ENCODE measurements around the gene FABP1.

FABP1 gene

DNA sequence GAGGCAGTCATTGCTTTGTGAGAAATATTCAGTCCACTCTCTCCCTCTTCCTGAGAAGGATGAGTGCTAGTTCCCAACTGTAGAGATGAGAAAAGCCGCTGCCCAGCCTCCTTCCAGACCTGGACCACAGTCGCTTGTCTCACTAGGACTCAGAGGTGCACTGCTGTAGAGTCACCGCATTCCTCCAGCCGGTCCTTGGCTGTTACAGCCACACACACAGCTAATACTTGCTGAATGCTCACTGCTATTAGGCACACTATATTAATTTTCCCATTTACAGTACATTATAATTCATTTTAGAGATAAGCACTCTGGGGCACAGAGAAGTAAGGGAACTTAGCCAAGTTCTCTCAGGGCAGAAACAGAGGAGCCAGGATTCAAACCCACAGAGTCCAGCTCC lies 10.0 kb upstream of the FABP1 start:
- DNase-seq (ENCODE audit: low read depth in 2 of 2): no peak

DNA sequence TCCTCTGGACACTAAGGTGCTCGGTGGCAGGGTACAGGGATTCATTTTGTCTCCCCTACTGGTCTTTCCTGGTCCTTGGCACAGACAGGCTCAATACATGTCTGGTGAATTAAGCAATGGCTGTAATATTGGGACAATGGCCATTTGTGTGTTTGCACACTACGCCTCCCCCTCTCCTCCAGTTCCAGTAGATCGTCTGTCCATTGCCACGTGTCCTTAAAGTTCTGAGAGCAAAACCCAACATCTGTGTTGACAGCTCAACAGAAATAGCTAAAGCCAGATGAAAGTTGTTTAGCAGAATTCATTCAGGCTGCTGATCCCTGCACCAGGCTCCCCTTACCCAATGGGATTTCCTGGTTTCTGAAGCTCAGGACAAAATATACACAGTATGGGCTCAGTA lies 9.0 kb upstream of the FABP1 start:
- DNase-seq (ENCODE audit: low read depth in 2 of 2): no peak

DNA sequence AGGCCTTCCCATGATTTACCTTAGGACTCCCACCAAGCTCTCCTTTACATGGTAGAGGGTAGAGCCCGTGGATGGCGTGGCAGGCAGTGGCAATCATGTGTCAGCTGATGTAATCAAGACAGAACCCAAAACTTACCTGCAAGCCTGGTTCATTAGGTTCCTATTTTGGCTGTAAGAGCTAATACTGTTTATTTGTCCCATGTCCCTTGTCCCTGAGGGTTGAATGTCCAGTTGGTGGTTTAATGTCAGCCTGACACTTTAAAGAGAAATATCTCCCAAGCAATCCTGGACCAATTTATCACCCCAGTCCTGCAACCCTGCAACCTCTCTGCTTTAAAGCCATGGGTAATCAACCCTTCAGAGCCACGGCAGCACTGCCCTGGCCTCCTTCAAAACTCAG lies 6.0 kb upstream of the FABP1 start:
- DNase-seq (ENCODE audit: low read depth in 2 of 2): no peak

DNA sequence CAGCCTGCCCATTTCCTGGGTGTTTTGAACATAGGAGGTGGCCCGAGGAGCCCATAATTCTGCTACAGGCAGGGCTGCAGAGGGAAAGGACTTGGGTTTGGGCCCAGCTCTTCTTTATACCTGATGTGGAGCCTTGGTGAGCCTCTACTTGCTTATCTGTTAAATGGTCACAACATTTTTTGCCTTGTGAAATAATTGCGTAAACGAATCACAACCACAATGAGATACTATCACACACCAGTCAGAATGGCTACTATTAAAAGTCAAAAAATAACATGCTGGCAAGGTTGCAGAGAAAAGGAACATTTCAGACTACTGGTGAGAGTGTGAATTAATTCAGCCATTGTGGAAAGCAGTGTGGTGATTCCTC lies 4.1 kb upstream of the FABP1 start:
- DNase-seq (ENCODE audit: low read depth in 2 of 2): no peak

DNA sequence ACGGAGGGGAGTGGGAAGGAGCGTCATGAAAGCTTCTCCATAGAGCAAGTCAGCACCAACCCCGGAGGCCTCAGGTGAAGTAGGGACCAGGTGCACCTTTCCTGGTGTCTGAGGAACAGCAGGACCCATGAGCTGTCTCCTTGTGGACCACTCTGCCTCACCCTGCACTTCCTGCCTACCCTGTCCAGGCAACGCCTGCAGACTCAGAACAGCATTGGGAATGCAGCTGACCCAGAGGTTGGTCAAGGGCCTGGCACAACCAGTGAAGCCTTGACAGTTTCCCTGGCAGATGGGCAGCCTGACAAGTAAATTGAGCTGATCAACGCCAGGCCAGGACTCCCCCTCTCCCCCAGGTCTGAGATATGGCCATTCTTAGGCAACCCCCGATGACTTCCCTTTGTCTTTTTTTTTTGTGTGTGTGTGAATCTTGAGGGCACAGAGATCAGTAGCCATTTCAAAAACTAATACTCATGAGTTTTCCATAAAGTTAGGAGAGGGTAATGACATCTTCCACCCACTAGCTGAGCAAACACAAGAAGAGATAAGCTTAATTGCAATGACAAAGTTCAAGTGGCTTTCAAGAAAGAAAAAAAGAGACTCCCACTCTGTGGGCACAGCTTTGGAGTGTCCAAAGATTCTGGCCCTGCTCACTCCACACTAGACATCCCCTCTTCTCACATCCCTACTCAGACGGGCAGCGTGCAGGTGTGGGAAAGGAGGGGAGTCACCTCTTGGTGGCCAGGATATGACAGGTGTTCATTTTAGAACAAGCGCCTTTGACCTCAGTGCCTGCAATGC lies 3.5 kb upstream of the FABP1 start:
- no peak for DNase-seq (ENCODE audit: low read depth in 2 of 2)

DNA sequence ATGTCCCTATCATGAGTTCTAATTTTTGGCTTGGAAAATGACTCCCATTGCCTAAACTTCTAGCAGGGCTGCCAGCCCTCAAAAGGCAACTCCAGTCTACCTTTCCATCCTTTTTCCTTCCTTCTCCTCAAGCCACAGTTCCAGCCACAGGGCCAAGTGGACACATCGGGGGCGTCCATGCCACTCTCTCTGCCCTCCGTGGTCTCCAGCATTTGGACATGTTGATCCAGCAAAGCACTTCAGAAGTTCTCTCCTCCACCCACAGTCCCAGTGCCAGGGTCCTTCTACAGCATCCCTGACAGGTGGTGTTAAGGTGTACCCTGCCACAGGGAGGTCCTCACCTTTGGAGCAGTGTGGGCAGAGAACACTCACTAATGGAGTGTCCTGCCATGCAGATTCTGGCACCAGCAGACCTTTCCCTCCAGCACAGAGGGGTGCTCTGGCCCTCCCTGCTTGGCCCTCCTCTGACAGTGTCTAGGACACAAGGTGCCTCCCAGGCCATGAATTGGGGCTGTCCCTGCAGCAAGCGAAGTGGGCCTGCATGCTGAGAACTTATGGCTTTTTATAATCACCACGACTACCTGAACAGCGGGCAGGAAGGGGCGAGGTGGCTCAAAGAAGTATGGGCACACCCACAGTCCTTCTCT lies 1.6 kb upstream of the FABP1 start:
- no peak for DNase-seq (ENCODE audit: low read depth in 2 of 2)

DNA sequence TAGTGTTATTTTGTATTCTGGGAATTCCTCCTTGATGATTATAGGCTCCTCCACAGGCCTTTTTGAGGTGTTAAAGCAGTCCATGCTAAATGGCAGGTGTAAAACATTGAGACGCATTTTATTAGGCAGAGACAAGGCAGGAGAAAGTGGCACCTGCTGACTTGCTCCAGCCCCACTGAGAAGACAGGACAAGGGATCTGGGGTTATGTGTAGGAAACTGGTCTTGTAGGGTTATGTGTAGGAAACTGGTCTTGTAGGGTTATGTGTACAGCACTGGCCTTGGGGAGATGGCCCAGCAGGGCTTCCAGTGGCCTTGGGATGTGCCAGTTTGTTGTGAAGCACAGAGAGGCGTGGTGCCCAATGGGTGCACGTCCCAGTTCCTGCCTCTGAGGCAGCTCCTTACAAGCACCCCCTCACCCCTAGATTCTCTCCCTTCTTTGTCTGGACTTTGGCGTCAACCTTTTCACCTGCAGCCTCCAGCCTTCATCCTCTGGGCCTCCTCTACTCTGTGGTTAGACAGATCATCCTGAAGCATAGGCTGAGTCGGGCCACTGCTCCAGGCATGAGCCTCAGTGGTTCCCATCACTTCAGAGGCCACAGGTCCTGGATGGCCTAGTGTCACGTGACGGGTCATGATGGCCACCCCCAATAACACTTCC lies 921 bp upstream of the FABP1 start:
- DNase-seq (ENCODE audit: low read depth in 2 of 2): no peak

DNA sequence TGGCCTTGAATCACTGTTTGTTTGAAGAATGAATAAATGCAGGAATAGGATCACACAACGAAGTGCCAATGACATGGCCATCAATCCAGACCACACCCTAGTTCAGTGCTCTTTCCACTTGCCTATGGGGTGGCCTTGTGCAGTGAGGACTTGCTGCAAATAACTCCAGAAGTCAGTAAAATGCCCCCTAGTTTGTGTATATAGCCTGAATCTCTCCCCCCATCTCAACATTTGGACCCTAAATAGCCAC lies 299 bp downstream of the FABP1 start:
- no peak for DNase-seq (ENCODE audit: low read depth in 2 of 2)

DNA sequence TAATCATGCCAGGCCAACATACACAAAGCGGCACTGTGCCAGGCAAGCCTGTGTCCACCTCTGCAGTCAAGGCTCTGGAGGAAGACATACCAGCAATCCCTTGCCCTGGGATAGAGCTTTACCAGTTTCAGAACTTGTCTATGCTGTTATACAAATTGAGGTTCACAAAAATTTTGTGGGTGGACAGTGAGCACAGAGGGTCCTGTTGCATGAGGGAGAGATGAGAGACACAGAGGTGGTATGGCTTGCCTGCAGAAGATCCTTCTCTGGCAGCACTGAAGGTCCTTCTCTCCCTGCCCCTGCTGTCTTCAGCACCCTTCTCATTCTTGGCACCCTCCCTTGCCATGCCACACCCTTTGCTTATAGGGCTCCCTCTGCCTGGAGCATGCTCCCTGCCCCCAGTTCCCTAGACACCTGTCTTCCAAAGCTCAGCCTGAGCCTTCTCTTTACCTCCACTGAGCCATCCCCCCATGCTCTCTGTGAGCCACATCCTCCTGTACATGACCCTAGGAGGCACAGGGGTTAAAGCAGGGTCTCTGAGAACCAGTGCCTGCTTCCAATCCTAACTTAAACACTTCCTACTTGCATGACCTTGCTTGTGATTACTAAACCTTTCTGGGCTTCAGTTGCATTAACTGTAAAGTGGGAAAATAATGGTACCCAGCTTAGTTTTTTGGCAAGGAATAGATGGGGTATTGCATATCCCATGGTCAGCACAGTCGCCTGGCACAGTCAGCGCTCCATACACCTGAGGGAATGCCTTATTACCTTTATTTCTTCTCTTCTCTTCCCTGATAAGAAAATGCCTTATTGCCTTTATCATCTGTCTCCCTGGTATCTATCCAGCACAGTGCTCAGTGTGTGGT lies 857 bp downstream of the FABP1 start:
- DNase-seq (ENCODE audit: low read depth in 2 of 2): no peak

DNA sequence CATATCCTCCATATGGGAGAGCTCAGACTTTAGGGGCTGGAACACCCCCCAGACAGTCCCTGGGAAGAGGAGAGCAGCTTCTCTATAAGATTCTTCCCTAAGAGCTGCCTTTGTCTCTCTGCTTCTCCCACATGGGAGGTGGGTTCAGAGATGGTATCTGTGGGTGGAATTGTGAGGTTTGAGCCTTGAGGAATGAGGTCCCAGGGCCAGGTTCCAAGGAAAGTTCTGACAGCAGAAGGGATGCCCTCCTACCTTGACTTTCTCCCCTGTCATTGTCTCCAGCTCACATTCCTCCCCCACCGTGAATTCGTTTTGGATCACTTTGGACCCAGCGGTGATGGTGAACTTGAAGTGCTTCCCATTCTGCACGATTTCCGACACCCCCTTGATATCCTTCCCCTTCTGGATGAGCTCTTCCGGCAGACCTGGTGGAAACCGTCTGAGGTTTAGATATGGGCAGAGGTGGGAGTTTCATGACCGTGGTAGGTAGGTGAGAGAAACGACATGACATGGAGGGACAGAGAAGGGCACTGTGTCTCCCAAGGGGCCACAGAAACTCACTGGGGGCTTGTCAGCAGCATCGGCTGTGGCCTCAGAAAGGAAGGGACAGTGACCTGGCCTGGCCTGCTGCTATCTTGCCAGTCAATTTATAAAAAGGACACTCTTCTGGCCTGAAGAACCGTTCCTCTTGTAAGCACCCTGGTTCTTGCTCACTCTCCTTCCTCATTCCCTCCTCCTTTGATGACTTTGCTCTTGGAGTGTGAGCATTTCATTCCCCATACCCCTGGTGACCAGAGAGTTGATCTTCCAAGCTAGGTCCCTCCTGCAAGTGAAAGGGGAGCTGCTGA lies 1.7 kb downstream of the FABP1 start:
- no peak for DNase-seq (ENCODE audit: low read depth in 2 of 2)

DNA sequence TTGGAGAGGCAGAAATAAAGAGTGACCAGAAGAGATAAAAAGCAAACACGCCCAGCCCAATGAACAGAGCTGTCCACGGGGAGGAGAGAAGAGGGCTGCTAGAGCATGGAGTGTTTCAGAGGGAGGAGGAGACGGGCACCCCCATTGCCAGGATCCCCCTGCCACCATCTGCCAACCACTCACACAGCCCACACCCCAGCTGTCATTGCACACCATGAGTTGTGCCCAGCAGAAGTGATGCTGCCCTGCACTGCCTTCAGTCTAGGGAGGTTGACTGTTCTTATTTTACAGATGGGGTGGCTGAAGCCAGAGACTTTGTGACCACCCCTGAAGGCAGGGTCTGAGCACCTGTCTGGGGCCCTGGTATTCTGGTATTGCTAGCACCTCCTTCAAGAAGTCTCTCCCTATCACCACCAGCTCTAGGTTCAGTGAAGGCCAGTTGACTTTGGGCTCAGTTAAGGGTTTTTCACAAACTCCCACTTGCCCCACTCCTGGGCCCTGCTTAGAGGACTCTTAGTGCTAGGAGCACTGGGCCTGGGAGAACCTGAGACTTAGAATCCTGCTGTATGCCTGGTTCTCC lies 2.4 kb downstream of the FABP1 start:
- no peak for DNase-seq (ENCODE audit: low read depth in 2 of 2)

DNA sequence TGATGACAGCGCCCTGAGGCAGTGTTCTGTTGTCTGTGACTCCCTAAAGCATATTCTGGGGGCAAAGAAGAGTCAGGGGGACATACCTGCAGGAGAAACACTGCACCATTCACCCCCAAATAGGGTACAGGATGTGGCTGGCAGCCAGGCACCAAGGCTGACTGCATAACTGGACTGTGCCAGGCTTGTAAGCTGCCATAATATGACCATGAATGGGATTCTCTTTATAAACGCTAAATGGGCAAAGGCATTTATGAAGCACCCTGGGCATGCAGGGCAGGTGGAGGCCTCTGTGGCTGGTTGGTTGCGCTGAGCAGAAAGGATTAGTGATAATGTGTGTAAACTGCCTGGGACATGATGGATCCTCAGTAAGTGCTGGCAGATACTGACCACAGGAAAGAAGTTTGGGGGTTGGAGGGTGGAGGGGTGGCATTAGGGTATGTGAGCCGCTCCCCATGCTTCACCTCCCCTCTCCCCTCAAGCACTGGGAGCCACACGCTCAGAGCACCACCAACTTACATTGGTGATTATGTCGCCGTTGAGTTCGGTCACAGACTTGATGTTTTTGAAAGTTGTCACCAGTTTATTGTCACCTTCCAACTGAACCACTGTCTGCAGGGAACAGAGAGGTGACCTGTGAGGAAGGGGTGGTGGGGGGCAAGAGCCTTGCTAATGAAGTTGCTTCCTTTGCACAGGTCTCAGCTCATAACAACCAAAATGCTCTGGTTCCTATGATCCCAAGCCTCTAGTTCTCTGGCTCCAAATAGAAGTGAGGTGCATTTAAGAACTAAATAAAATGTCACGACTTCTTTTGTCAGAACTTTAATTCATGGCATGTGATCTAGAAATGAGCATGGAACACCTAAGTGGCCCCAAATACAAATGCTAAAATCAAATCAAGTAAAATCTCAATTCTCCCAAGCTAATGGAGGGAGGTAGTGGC lies 3.6 kb downstream of the FABP1 start:
- DNase-seq (ENCODE audit: low read depth in 2 of 2): no peak

DNA sequence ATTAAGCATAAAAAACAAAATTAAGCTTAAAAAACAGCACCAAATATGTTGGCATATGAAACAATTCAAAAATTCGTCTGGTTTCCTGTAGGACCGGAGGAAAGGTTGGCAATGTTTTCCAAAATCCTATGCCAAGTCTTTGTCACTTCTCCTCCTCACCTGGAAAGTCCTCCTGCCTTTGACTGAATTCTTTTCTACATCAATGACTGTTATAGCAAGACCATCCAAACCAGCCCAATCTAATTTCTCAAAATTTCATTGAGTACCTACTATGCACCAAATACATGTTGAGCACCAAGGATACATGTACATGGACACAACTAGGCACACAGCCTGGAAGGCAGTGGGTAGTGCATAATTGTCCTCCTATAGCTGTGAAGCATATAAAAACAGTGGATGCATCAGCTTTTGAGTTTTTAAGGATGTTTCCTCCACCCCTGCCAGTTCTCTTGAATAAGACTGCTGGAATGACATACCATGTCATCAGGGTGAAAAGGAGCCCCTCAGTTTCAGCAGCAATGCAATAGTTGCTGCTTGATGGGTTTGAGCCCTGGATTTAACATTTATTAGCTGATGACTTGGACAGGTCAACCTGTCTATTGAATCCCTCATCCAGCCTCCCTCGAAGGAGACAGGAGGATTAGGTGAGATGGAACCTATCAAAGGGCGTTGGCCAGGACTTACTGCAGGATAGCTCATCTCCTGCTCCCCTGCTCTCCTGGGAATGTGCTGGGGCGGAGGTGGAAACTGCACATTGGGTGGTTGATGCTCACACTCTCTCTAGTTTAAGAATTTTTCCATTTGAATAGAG lies 4.5 kb downstream of the FABP1 start:
- no peak for DNase-seq (ENCODE audit: low read depth in 2 of 2)

DNA sequence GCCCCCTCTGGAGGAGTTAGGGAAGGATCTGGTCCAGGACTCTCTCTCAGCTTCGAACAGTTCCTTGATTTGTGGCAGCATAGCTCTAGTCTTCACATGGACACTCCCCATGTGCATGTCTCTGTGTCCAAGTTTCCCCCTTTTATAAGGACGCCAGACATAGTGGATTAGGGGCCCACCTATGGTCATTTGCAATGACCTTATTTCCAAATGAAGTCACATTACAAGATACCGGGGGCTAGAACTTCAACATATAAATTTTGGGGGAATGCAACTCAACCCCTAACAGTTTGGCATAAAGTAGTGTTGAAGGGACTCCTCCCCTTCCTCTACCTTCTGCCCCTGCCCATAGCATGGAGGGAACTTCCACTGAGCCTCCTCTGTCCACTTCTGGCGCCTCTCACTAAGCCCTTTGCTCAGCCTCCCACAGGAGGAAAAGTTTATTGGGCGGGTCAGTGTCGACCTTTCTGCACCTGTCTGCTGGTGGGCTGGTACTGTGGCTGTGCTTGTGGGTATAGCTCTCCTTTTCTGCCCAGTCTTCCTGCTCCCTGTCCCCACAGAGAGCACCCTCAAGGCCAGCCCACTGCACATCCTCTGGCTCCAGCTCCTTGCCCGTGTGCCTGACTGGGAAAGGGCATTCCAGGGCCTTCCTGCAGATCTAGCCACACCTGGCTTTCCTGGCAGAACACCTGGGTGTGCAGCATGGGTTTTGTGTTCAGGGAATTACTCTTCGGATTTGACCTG lies 5.5 kb downstream of the FABP1 start:
- no peak for DNase-seq (ENCODE audit: low read depth in 2 of 2)

DNA sequence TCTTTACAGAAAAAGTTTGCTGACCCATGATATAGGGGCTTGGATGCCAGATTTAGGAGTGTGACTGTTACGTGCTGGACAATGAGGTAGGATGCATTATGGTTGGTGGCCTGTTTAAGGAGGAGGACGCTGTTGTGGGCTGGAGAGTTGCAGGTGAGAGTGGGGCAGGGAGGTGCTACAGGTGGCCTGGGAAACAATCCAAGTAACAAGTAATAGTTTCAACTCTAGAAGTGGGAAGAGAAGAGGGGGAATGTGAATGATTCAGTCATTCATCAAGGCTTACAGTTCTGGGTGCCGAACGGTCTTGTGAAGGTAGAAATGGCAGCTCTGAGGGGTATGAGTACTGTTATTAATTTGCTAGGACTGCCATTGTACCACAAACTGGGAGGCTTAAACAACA lies 6.2 kb downstream of the FABP1 start:
- DNase-seq (ENCODE audit: low read depth in 2 of 2): no peak

DNA sequence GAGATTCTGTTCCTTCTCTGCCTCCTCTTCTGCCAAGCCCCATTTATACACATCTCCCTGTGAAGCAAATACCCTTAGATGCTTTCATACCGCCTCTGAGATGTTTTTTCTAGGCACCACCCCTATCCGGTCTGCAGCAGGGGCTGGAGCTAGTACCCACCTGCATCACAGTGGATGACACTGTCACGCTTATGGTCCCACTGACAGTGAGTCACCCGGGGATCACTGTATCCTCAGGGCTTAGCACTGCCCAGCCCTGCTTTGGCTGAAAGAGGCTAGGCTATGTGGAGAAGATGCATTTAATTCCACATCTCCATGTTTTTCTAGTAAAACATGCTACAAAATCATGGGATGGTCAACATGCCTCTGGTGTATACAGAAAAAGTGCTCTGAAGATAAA lies 9.9 kb downstream of the FABP1 start:
- DNase-seq (ENCODE audit: low read depth in 2 of 2): no peak

DNA sequence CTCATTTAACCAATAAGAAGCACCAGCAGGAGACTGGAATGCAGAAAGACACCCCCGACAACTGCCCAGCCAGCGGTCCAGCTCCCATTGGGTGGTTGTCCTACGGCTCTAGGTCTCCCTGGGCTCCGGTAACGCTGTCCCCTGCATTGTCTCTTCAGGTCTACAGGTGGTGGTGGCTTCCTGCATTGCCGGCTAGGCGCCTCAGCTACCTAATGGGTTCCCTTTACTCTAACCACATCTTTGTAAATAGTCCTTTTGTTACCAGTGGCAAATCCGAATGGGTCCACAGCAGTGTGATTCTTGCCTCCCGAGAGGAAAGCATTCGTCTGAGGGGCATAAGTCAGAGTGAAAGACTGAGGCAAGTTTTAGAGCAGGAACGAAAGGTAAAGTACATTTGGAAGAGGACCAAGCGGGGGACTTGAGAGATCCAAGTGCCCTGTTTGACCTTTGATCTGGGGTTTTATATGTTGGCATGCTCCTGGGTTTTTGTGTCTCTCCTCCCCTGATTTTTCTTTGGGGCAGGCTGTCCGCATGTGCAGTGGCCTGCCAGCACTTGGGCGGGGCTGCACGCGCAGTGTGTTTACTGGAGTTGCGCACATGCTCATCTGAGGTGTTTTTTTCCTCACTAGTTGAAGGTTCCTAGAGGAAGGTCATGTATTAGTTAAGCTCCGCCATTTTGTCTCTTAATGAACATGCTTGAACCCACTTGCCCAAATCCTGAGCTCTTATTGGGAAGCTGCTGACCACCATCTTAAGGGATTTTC lies 11.0 kb downstream of the FABP1 start:
- no peak for DNase-seq (ENCODE audit: low read depth in 2 of 2)

Data from fibroblast of skin of left biceps (primary cell).